SK-N-SH (cell line): ENCODE measurements around the gene PLAA.

ENCODE experiments used
- MXI1 ChIP-seq: IDR thresholded peaks from 2 replicates; pipeline ENCODE4 v1.6.1; 2012; ENCODE audit warnings: mild to moderate bottlenecking, low read depth, low read length, improper control_type of control experiment
- POLR2AphosphoS5 ChIP-seq: IDR thresholded peaks from 2 replicates; pipeline ENCODE4 v1.6.1; 2012; ENCODE audit warnings: low read depth, low read length

- TF ChIP-seq POLR2AphosphoS5 (no peak), MXI1 (no peak)
These were observed 3.5 kb upstream of the PLAA start for GRCh38 chr9:26950521-26950920.
